ENCODE measurements around the gene MAGEF1. TPM values are rescaled to one million over a fixed set of nuclear protein-coding genes. Genes with fewer than 3 reads are reported as not detected.

Gene MAGEF1
- total and polyA plus RNA-seq, 9 of the 15 experiments (the other 6 are each of a cell fraction or from before 2014, with no cell fraction given) = 1.5 to 39.1 (median 19.8) TPM

DNA sequence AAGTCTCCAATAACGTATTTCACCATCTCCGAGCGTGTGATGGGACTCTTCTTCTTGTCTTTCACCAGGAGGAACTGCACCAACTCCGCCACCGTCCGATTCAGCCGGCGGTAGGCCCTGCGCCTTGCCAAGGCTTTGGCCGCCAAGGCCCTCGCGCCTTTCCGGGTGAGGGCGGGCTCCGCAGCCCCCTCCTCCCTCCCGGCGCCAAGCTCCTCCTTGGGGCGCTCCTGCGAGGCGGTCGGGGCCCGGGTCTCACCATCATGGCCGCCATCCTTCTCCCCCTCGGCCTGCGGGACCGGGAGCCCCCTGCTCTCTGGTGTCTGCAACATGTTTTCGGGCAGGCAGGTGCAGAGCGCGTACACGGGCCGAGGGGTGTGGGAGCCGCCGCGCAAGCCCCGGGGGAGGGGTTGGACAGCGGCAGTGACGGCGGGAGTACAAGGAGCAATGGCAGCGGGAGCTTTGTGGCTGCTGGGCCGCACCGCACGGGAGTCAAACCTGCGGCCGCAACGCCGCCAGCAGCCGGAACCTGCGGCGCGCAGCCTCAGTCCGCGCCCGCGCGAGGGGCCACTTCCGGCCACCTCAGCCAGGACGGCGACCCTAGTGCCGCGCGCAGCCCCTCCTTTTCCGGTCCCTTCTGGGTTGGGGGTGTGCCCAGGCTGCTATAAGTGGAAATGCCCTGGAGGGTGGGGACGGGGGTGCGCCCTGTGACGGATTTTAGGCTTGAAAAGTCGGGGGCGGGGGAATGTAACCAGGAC is at the start of gene MAGEF1 (continued):
- TF ChIP-seq, protein P1, sequence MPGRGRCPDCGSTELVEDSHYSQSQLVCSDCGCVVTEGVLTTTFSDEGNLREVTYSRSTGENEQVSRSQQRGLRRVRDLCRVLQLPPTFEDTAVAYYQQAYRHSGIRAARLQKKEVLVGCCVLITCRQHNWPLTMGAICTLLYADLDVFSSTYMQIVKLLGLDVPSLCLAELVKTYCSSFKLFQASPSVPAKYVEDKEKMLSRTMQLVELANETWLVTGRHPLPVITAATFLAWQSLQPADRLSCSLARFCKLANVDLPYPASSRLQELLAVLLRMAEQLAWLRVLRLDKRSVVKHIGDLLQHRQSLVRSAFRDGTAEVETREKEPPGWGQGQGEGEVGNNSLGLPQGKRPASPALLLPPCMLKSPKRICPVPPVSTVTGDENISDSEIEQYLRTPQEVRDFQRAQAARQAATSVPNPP (IDR thresholded peaks at IDR 0.05; ENCODE audit: borderline replicate concordance, insufficient read depth, insufficient read length) = no peak
- TF ChIP-seq XRCC3 (IDR thresholded peaks at IDR 0.05) (no peak), GTF2F1 (IDR thresholded peaks at IDR 0.05; ENCODE audit: low read depth, low read length) (0 out of 2 replicates have a peak, but pooled peaks have one; percentile 23), ZNF584 (CRISPR knock-in tag; IDR thresholded peaks at IDR 0.05; ENCODE audit: low read depth) (no peak), TEAD1 (CRISPR knock-in tag; IDR thresholded peaks at IDR 0.05) (no peak; a peak in 1 of 4 replicates), ZNF3 (CRISPR knock-in tag; IDR thresholded peaks at IDR 0.05) (no peak), MAFK (IDR thresholded peaks at IDR 0.05; ENCODE audit: low read length) (no peak), CBX2 (IDR thresholded peaks at IDR 0.05; ENCODE audit: insufficient read depth, low read length, poor library complexity, severe bottlenecking) (no peak), CBX8 (IDR thresholded peaks at IDR 0.05; ENCODE audit: borderline replicate concordance, extremely low read depth, low read depth, low read length, poor library complexity, severe bottlenecking) (no peak), NEUROD1 (IDR thresholded peaks at IDR 0.05; ENCODE audit: borderline replicate concordance, low read depth, low read length, partially characterized antibody) (no peak), ATF1 (CRISPR knock-in tag; IDR thresholded peaks at IDR 0.05) (no peak), ATF1 (tag; IDR thresholded peaks at IDR 0.05) (peak; percentile 31), FOXA1 (IDR thresholded peaks at IDR 0.05; ENCODE audit: borderline replicate concordance) (no peak), MCM2 (IDR thresholded peaks at IDR 0.05; ENCODE audit: low read depth) (no peak), TOE1 (IDR thresholded peaks at IDR 0.05; ENCODE audit: borderline replicate concordance) (no peak; the same call in 1 of the 2 replicates), TOE1 (CRISPR knock-in tag; IDR thresholded peaks at IDR 0.05; ENCODE audit: borderline replicate concordance, low read depth) (no peak), ESRRA (IDR thresholded peaks at IDR 0.05; ENCODE audit: borderline replicate concordance, low read depth) (peak; percentile 65; the same call in 1 of the 2 replicates), PCBP2 (IDR thresholded peaks at IDR 0.05; ENCODE audit: low read depth, low read length, poor library complexity, severe bottlenecking) (no peak), SRSF1 (IDR thresholded peaks at IDR 0.05; ENCODE audit: low read depth, low read length) (no peak), HDAC8 (tag; IDR thresholded peaks at IDR 0.05) (no peak), DACH1 (IDR thresholded peaks at IDR 0.05; ENCODE audit: partially characterized antibody) (no peak), HDAC6 (IDR thresholded peaks at IDR 0.05; ENCODE audit: low read depth, low read length) (no peak), TAF7 (tag; IDR thresholded peaks at IDR 0.05) (peak; percentile 69), PTRF (tag; IDR thresholded peaks at IDR 0.05) (no peak), PRMT5 (CRISPR knock-in tag; IDR thresholded peaks at IDR 0.05) (no peak), FIP1L1 (IDR thresholded peaks at IDR 0.05; ENCODE audit: low read depth, low read length, poor library complexity, severe bottlenecking) (peak; percentile 80)
- TF ChIP-seq, protein P2, sequence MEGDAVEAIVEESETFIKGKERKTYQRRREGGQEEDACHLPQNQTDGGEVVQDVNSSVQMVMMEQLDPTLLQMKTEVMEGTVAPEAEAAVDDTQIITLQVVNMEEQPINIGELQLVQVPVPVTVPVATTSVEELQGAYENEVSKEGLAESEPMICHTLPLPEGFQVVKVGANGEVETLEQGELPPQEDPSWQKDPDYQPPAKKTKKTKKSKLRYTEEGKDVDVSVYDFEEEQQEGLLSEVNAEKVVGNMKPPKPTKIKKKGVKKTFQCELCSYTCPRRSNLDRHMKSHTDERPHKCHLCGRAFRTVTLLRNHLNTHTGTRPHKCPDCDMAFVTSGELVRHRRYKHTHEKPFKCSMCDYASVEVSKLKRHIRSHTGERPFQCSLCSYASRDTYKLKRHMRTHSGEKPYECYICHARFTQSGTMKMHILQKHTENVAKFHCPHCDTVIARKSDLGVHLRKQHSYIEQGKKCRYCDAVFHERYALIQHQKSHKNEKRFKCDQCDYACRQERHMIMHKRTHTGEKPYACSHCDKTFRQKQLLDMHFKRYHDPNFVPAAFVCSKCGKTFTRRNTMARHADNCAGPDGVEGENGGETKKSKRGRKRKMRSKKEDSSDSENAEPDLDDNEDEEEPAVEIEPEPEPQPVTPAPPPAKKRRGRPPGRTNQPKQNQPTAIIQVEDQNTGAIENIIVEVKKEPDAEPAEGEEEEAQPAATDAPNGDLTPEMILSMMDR (IDR thresholded peaks at IDR 0.05 in 2 of 3, conservative IDR thresholded peaks at IDR 0.05 in 1 of 3; ENCODE audit: insufficient read depth in 2 of 3, low read depth in 1 of 3, low read length in 3 of 3) = 0 out of 6 replicates have a peak, but pooled peaks of 1 of the 3 experiments have one; percentile 8
